Epithelial cell of prostate (primary cell): ENCODE measurements around the gene MPP3.

Source experiments
- DNase-seq: peaks from one replicate; pipeline ENCODE4 v3.0.0-alpha.2; 2011; ENCODE audit warnings: low read depth, low spot score
- H3K27ac ChIP-seq: fragments of 450-650 bp; 2 replicates; pipeline ENCODE4 v1.5.1; 2017; ENCODE audit warnings: mild to moderate bottlenecking

The MPP3 gene

GRCh38 chr17:43758086-43758485 is 74.9 kb downstream of the MPP3 start:
- DNase-seq, result no peak
- no peak overlapping the region for H3K27ac ChIP-seq

- no peak for DNase-seq
These were observed 75.7 kb downstream of the MPP3 start for GRCh38 chr17:43757171-43757660.

GRCh38 chr17:43756201-43756600 is 76.7 kb downstream of the MPP3 start:
- H3K27ac ChIP-seq, result no peak overlapping the region
- DNase-seq, result no peak

More at GRCh38 chr17:43757171-43757660, 75.7 kb downstream of the MPP3 start:
- no peak overlapping the region for H3K27ac ChIP-seq

- no peak overlapping the region for H3K27ac ChIP-seq
- DNase-seq, result no peak
These were observed 77.5 kb downstream of the MPP3 start for GRCh38 chr17:43755389-43755875.

- no peak overlapping the region for H3K27ac ChIP-seq
- DNase-seq, result no peak
These were observed 78.0 kb downstream of the MPP3 start for GRCh38 chr17:43754947-43755346.

GRCh38 chr17:43753493-43754129 is 79.3 kb downstream of the MPP3 start:
- no peak for DNase-seq
- H3K27ac ChIP-seq, result no peak overlapping the region
